CD14-positive monocyte (primary cell): ENCODE measurements around the gene ADGB. TPM values are rescaled to one million over a fixed set of nuclear protein-coding genes. Genes with fewer than 3 reads are reported as not detected.

Source experiments
- DNase-seq, 3 donors: peaks; one replicate each; pipeline ENCODE4 v3.0.0-alpha.2; 2011 to 2022
- H2AFZ ChIP-seq: 2 replicates; pipeline ENCODE4 v1.6.0; 2012; ENCODE audit warnings: mild to moderate bottlenecking, low read depth, low read length, inconsistent platforms; ENCODE audit not compliant: insufficient read depth, poor library complexity, severe bottlenecking
- H3K27ac ChIP-seq, 2 donors: 1 replicate in 1 of 2; 2 replicates in 1 of 2; pipeline ENCODE4 v1.5.1; 2012 to 2013; ENCODE audit warnings: low read length in 2 of 2, control low read depth in 1 of 2, inconsistent platforms in 1 of 2, low read depth in 1 of 2, mild to moderate bottlenecking in 1 of 2
- H3K27me3 ChIP-seq, 2 donors: one replicate each; pipeline versions ENCODE4 v1.6.0 to v1.6.1; 2011 to 2013; ENCODE audit warnings: low read length in 2 of 2; ENCODE audit not compliant: control insufficient read depth in 2 of 2, insufficient read depth in 2 of 2
- H3K36me3 ChIP-seq, 2 donors: replicated peaks in 1 of 2; 1 replicate in 1 of 2; 2 replicates in 1 of 2; pipeline versions ENCODE4 v1.5.1 to v1.6.1; 2012 to 2013; ENCODE audit warnings: low read length in 2 of 2, control low read depth in 1 of 2, inconsistent platforms in 1 of 2, mild to moderate bottlenecking in 1 of 2; ENCODE audit not compliant: insufficient read depth in 2 of 2, control insufficient read depth in 1 of 2
- H3K4me1 ChIP-seq, 2 donors: 1 replicate in 1 of 2; 2 replicates in 1 of 2; pipeline versions ENCODE4 v1.5.1 to v1.6.1; 2012 to 2013; ENCODE audit warnings: low read length in 2 of 2, control low read depth in 1 of 2, inconsistent platforms in 1 of 2, mild to moderate bottlenecking in 1 of 2, moderate library complexity in 1 of 2; ENCODE audit not compliant: insufficient read depth in 2 of 2, control insufficient read depth in 1 of 2
- H3K4me2 ChIP-seq: replicated peaks from 2 replicates; pipeline ENCODE3; 2012; ENCODE audit warnings: low read length, moderate library complexity, mild to moderate bottlenecking; ENCODE audit not compliant: poor library complexity, severe bottlenecking; ENCODE audit errors: extremely low read depth
- H3K4me3 ChIP-seq, 3 experiments: fragments of 200-600 bp in 1 of 3; sonication (generic) in 1 of 3; replicated peaks in 1 of 3; 1 replicate in 2 of 3; 2 replicates in 1 of 3; pipeline ENCODE4 v1.5.1; 2011 to 2013; ENCODE audit warnings: low read length in 3 of 3, mild to moderate bottlenecking in 3 of 3, control low read depth in 2 of 3, low read depth in 2 of 3, inconsistent platforms in 1 of 3, moderate library complexity in 1 of 3
- H3K79me2 ChIP-seq: 2 replicates; pipeline ENCODE4 v1.6.0; 2012; ENCODE audit warnings: mild to moderate bottlenecking, control low read depth, inconsistent platforms, low read length, moderate library complexity; ENCODE audit not compliant: insufficient read depth
- H3K9ac ChIP-seq: 2 replicates; pipeline ENCODE4 v1.6.0; 2017; ENCODE audit warnings: low read length, mild to moderate bottlenecking; ENCODE audit not compliant: insufficient read depth, poor library complexity, severe bottlenecking
- H3K9me3 ChIP-seq, 2 donors: replicated peaks in 1 of 2; 1 replicate in 1 of 2; 2 replicates in 1 of 2; pipeline versions ENCODE4 v1.5.1 to v1.6.1; 2012 to 2013; ENCODE audit warnings: low read length in 2 of 2, control low read depth in 1 of 2; ENCODE audit not compliant: control insufficient read depth in 1 of 2, insufficient read depth in 1 of 2
- H4K20me1 ChIP-seq: 2 replicates; pipeline ENCODE4 v1.6.0; 2012; ENCODE audit warnings: mild to moderate bottlenecking, low read length, control low read depth, moderate library complexity; ENCODE audit not compliant: insufficient read depth
- H3K27ac Mint-ChIP-seq, 7 donors: one replicate each; pipeline ENCODE4 v1.8.0; 2020; ENCODE audit warnings: mild to moderate bottlenecking in 7 of 7, mixed read lengths in 7 of 7, moderate library complexity in 6 of 7, inconsistent platforms in 2 of 7
- H3K27me3 Mint-ChIP-seq, 3 donors: one replicate each; pipeline ENCODE4 v1.8.0; 2021 to 2022; ENCODE audit warnings: low read depth in 3 of 3, mild to moderate bottlenecking in 3 of 3, mixed read lengths in 3 of 3, moderate library complexity in 3 of 3, inconsistent platforms in 1 of 3
- H3K36me3 Mint-ChIP-seq, 2 donors: one replicate each; pipeline ENCODE4 v1.8.0; 2020; ENCODE audit warnings: mixed read lengths in 2 of 2, inconsistent platforms in 1 of 2, mild to moderate bottlenecking in 1 of 2
- H3K4me1 Mint-ChIP-seq: one replicate; pipeline ENCODE4 v1.8.0; 2020; ENCODE audit warnings: mild to moderate bottlenecking, mixed read lengths
- H3K4me3 Mint-ChIP-seq, 2 donors: one replicate each; pipeline ENCODE4 v1.8.0; 2020; ENCODE audit warnings: mild to moderate bottlenecking in 2 of 2, mixed read lengths in 2 of 2, moderate library complexity in 1 of 2
- H3K9me3 Mint-ChIP-seq, 7 donors: one replicate each; pipeline ENCODE4 v1.8.0; 2020 to 2022; ENCODE audit warnings: mixed read lengths in 7 of 7, mild to moderate bottlenecking in 6 of 7, moderate library complexity in 6 of 7, inconsistent platforms in 2 of 7
- CTCF ChIP-seq: fragments of 200-600 bp; IDR thresholded peaks from one replicate; pipeline ENCODE4 v1.8.0; 2022; ENCODE audit warnings: antibody characterized with exemption, mild to moderate bottlenecking
- WGBS: methylation state at CpG from one replicate; pipeline ENCODE4 v1.1.5; 2013; ENCODE audit warnings: missing lambda C conversion rate; ENCODE audit not compliant: insufficient coverage; 5-methylcytosine and 5-hydroxymethylcytosine counted together
- intact Hi-C, 2 donors: fragments of 100-400 bp; cut with micrococcal nuclease; formaldehyde crosslinking; loops; one replicate each; pipeline versions ENCODE4 v1.15.0 to v1.15.1; 2023
- polyA plus RNA-seq, 3 donors: library from polyadenylated mRNA; depleted of rRNA in 1 of 3; unstranded in 2 of 3; stranded (reverse) in 1 of 3; fragments of 300-500 nt in 2 of 3; fragments of >200 nt in 1 of 3; fragmentation: Illumina TruSeq in 2 of 3; gene quantifications; 1 replicate in 2 of 3; 2 replicates in 1 of 3; pipeline ENCODE4 v1.2.3, GENCODE V29; 2012 to 2021

ADGB gene
- polyA plus RNA-seq, 3 donors, result 0.01 TPM; not detected in 2

GRCh38 chr6:146847426-146847825 lies 248.7 kb downstream of the ADGB start:
- H2AFZ ChIP-seq, result no peak overlapping the region
- H3K4me1 Mint-ChIP-seq, result peaks cover 2% of the 10 kb centered on the region
- H3K27ac ChIP-seq, result no peak overlapping the region
- H3K4me1 ChIP-seq, result no peaks in the 10 kb centered on the region
- peaks cover 0 to 12% of the 10 kb centered on the region in 2 donors for H3K9me3 ChIP-seq
- H4K20me1 ChIP-seq, result no peaks in the 10 kb centered on the region
- no peak for DNase-seq
- no peak overlapping the region for H3K27ac Mint-ChIP-seq
- H3K36me3 ChIP-seq, result no peaks in the 10 kb centered on the region
- no CpG with 5 or more reads among the region's 1 CpG for WGBS
- H3K4me3 Mint-ChIP-seq, result no peak overlapping the region
- intact Hi-C loops, result no loop called here
- no peaks in the 10 kb centered on the region for H3K27me3 ChIP-seq
- H3K79me2 ChIP-seq, result no peaks in the 10 kb centered on the region
- H3K9ac ChIP-seq, result no peak overlapping the region
- no peak overlapping the region for H3K4me2 ChIP-seq
- H3K36me3 Mint-ChIP-seq, result no peaks in the 10 kb centered on the region
- H3K27me3 Mint-ChIP-seq, result no peaks in the 10 kb centered on the region
- H3K9me3 Mint-ChIP-seq, result peaks cover 10 to 19% (median 16%) of the 10 kb centered on the region in 7 donors
- no peak for TF ChIP-seq CTCF
- H3K4me3 ChIP-seq, result no peak overlapping the region

- Mint-ChIP-seq H3K4me3 (no peak overlapping the region), H3K9me3 (peaks cover 9 to 19% (median 11%) of the 10 kb centered on the region in 7 donors), H3K27me3 (no peaks in the 10 kb centered on the region), H3K4me1 (peaks cover 2% of the 10 kb centered on the region), H3K27ac (no peak overlapping the region), H3K36me3 (no peaks in the 10 kb centered on the region)
- Histone ChIP-seq H3K9me3 (peaks cover 0 to 1% of the 10 kb centered on the region in 2 donors), H3K27ac (no peak overlapping the region), H3K27me3 (no peaks in the 10 kb centered on the region), H3K4me1 (no peaks in the 10 kb centered on the region), H4K20me1 (no peaks in the 10 kb centered on the region), H3K4me2 (no peak overlapping the region), H2AFZ (no peak overlapping the region), H3K4me3 (no peak overlapping the region), H3K36me3 (no peaks in the 10 kb centered on the region), H3K9ac (no peak overlapping the region), H3K79me2 (no peaks in the 10 kb centered on the region)
- 100% methylated on average over 2 of the region's 6 CpGs for WGBS
- no peak for TF ChIP-seq CTCF
- intact Hi-C loops, result loop anchor here in 1 of 2 donors (10.0 kb wide), 1 partner anchor 1314 kb away; no protein-coding TSS in a partner anchor
- DNase-seq, result no peak
Observed at GRCh38 chr6:146850238-146850896, 251.6 kb downstream of the ADGB start.
